ENCODE data around the gene TADA2B. TPM values are rescaled to one million over a fixed set of nuclear protein-coding genes. Genes with fewer than 3 reads are reported as not detected.

Gene TADA2B
- total and polyA plus RNA-seq, 9 of the 15 experiments (the other 6 are each of a cell fraction or from before 2014, with no cell fraction given), result 0.55 to 12.2 (median 7.5) TPM

- peak; percentile 47 for TF ChIP-seq U2AF1 (optimal IDR thresholded peaks at IDR 0.05; ENCODE audit: low read depth, low read length)
- peak; percentile 54; the same call in 1 of the 2 replicates for TF ChIP-seq CTBP1 (IDR thresholded peaks at IDR 0.05; ENCODE audit: borderline replicate concordance)
- TF ChIP-seq ETV6 (IDR thresholded peaks at IDR 0.05; ENCODE audit: borderline replicate concordance in 1 of 2, low read depth in 2 of 2, low read length in 1 of 2), result no peak
- peak; percentile 72; the same call in 1 of the 2 replicates for TF ChIP-seq ETV6 (CRISPR knock-in tag; IDR thresholded peaks at IDR 0.05; ENCODE audit: borderline replicate concordance)
- TF ChIP-seq JUN (IDR thresholded peaks at IDR 0.05; ENCODE audit: borderline replicate concordance, low read depth, low read length), result peak; percentile 4; the same call in 1 of the 2 replicates
- 0 out of 2 replicates have a peak, but pooled peaks have one; percentile 16 for TF ChIP-seq JUN (CRISPR knock-in tag; IDR thresholded peaks at IDR 0.05; ENCODE audit: borderline replicate concordance)
- TF ChIP-seq MTA3 (IDR thresholded peaks at IDR 0.05; ENCODE audit: borderline replicate concordance), result peak; percentile 66; the same call in 1 of the 2 replicates
- 0 out of 2 replicates have a peak, but pooled peaks have one; percentile 9 for TF ChIP-seq TAF7 (tag; IDR thresholded peaks at IDR 0.05)
- TF ChIP-seq FUS (optimal IDR thresholded peaks at IDR 0.05; ENCODE audit: low read depth, low read length), result peak; percentile 71
- TF ChIP-seq CTCFL (IDR thresholded peaks at IDR 0.05; ENCODE audit: borderline replicate concordance, insufficient read depth, low read depth, low read length, poor library complexity, severe bottlenecking), result no peak
- TF ChIP-seq MNT (conservative IDR thresholded peaks at IDR 0.05), result peak; percentile 57 to 82
- TF ChIP-seq SAP30 (IDR thresholded peaks at IDR 0.05; ENCODE audit: borderline replicate concordance, insufficient read depth, low read depth, low read length, poor library complexity, severe bottlenecking), result peak; percentile 80
- peak in 1 of 2 experiments; percentile 64; a peak in 2 of 4 replicates for TF ChIP-seq TEAD1 (CRISPR knock-in tag; IDR thresholded peaks at IDR 0.05)
- peak; percentile 76; the same call in 1 of the 2 replicates for TF ChIP-seq MBD2 (IDR thresholded peaks at IDR 0.05; ENCODE audit: borderline replicate concordance, low read depth)
- no peak for TF ChIP-seq SREBF2 (CRISPR knock-in tag; IDR thresholded peaks at IDR 0.05)
- TF ChIP-seq NFYB (IDR thresholded peaks at IDR 0.05; ENCODE audit: extremely low read depth, insufficient read length), result peak; percentile 33
- no peak for TF ChIP-seq PREB (CRISPR knock-in tag; IDR thresholded peaks at IDR 0.05)
Measured at GRCh38 chr4:7067452-7068278, 24.5 kb downstream of the TADA2B start, which contains the start of gene GRPEL1 (continued).

All from K562 (cell line).